IMR-90 (cell line): ENCODE data around the gene JAK1. TPM values are rescaled to one million over a fixed set of nuclear protein-coding genes. Genes with fewer than 3 reads are reported as not detected.

ENCODE experiments used
- ATAC-seq: fragments of 200-7000 bp; cut with Tn5 transposase; 2 replicates; pipeline ENCODE4 v1.9.1; 2020; ENCODE audit warnings: low read depth, mild to moderate bottlenecking, moderate library complexity
- BruUV-seq: library from RNA; stranded (reverse); fragments of 400-500 nt; replicated peaks from 2 replicates; lab custom pipeline; 2021; lab: Mats Ljungman, UMichigan
- CTCF ChIA-PET: fragments of 300-600 bp; formaldehyde crosslinking; extraction: SDS; loops from one replicate; lab custom pipeline; 2021; ENCODE audit warnings: antibody characterized with exemption; lab: Yijun Ruan, JAX
- POLR2A ChIA-PET: fragments of 300-600 bp; sonication (Branson Sonifier 250); formaldehyde crosslinking; loops from one replicate; lab custom pipeline; 2022; ENCODE audit warnings: antibody characterized with exemption; ENCODE audit not compliant: unreplicated experiment; lab: Charles Lee
- DNase-seq: peaks from one replicate; pipeline ENCODE4 v3.0.0; 2013
- H2AFZ ChIP-seq: replicated peaks from 2 replicates; pipeline ENCODE3; 2013; ENCODE audit warnings: low read length, mild to moderate bottlenecking; ENCODE audit not compliant: poor library complexity
- H2AK5ac ChIP-seq: 2 replicates; pipeline ENCODE4 v1.6.1; 2013; ENCODE audit warnings: low read depth, low read length, inconsistent platforms
- H2AK9ac ChIP-seq: replicated peaks from 2 replicates; pipeline ENCODE3; 2013; ENCODE audit warnings: mild to moderate bottlenecking, low read depth, low read length, moderate library complexity; ENCODE audit not compliant: poor library complexity
- H2BK120ac ChIP-seq: 2 replicates; pipeline ENCODE4 v1.6.1; 2013; ENCODE audit warnings: low read depth, low read length, inconsistent platforms
- H2BK15ac ChIP-seq: 3 replicates; pipeline ENCODE4 v1.6.1; 2013; ENCODE audit warnings: low read depth, low read length, inconsistent platforms
- H2BK20ac ChIP-seq: 2 replicates; pipeline ENCODE4 v1.6.1; 2013; ENCODE audit warnings: low read depth, mild to moderate bottlenecking, inconsistent platforms, low read length, moderate library complexity
- H2BK5ac ChIP-seq: 2 replicates; pipeline ENCODE4 v1.6.1; 2013; ENCODE audit warnings: mild to moderate bottlenecking, low read depth, low read length, inconsistent platforms; ENCODE audit not compliant: poor library complexity, severe bottlenecking
- H3K14ac ChIP-seq: replicated peaks from 2 replicates; pipeline ENCODE4 v1.6.1; 2013; ENCODE audit warnings: low read depth, low read length, inconsistent platforms
- H3K18ac ChIP-seq: 2 replicates; pipeline ENCODE4 v1.6.1; 2013; ENCODE audit warnings: low read depth, low read length, control low read depth
- H3K23ac ChIP-seq: 2 replicates; pipeline ENCODE4 v1.6.1; 2013; ENCODE audit warnings: low read depth, low read length, inconsistent platforms
- H3K27ac ChIP-seq: 2 replicates; pipeline ENCODE4 v1.5.1; 2013; ENCODE audit warnings: mild to moderate bottlenecking, control low read depth, low read length; ENCODE audit not compliant: insufficient read depth
- H3K27me3 ChIP-seq: 2 replicates; pipeline ENCODE4 v1.6.1; 2013; ENCODE audit warnings: low read length; ENCODE audit not compliant: control insufficient read depth, insufficient read depth
- H3K36me3 ChIP-seq: 2 replicates; pipeline ENCODE4 v1.6.1; 2013; ENCODE audit warnings: low read length, mixed read lengths; ENCODE audit not compliant: control insufficient read depth, insufficient read depth
- H3K4ac ChIP-seq: 2 replicates; pipeline ENCODE4 v1.6.1; 2013; ENCODE audit warnings: low read depth, low read length, inconsistent platforms
- H3K4me1 ChIP-seq: 2 replicates; pipeline ENCODE4 v1.6.1; 2013; ENCODE audit warnings: low read length, mixed read lengths; ENCODE audit not compliant: control insufficient read depth, insufficient read depth
- H3K4me2 ChIP-seq: 2 replicates; pipeline ENCODE4 v1.6.1; 2013; ENCODE audit warnings: low read depth, mild to moderate bottlenecking, control low read depth, low read length, moderate library complexity
- H3K4me3 ChIP-seq: 2 replicates; pipeline ENCODE4 v1.5.1; 2013; ENCODE audit warnings: low read depth, mild to moderate bottlenecking, control low read depth, low read length, moderate library complexity; ENCODE audit not compliant: insufficient read depth
- H3K56ac ChIP-seq: 2 replicates; pipeline ENCODE4 v1.6.1; 2013; ENCODE audit warnings: low read length, inconsistent platforms; ENCODE audit not compliant: insufficient read depth; ENCODE audit errors: extremely low read depth
- H3K79me1 ChIP-seq, 2 experiments: 2 replicates each; pipeline ENCODE4 v1.6.1; 2013; ENCODE audit warnings: low read length in 2 of 2, inconsistent platforms in 1 of 2, low read depth in 1 of 2
- H3K9ac ChIP-seq: 2 replicates; pipeline ENCODE4 v1.6.1; 2013; ENCODE audit warnings: low read depth, low read length, control low read depth
- H3K9me1 ChIP-seq: 2 replicates; pipeline ENCODE4 v1.6.1; 2013; ENCODE audit warnings: low read length, inconsistent platforms; ENCODE audit not compliant: insufficient read depth
- H3K9me3 ChIP-seq: 2 replicates; pipeline ENCODE4 v1.6.1; 2013; ENCODE audit warnings: low read length; ENCODE audit not compliant: control insufficient read depth, insufficient read depth
- H4K20me1 ChIP-seq: 2 replicates; pipeline ENCODE4 v1.6.1; 2013; ENCODE audit warnings: low read length, inconsistent platforms; ENCODE audit not compliant: insufficient read depth
- H4K5ac ChIP-seq: 2 replicates; pipeline ENCODE4 v1.6.1; 2013; ENCODE audit warnings: mild to moderate bottlenecking, low read depth, low read length, control low read depth
- H4K8ac ChIP-seq, 2 experiments: 2 replicates each; pipeline ENCODE4 v1.6.1; 2013; ENCODE audit warnings: low read depth in 2 of 2, low read length in 2 of 2, control low read depth in 1 of 2, inconsistent platforms in 1 of 2
- H4K91ac ChIP-seq: 2 replicates; pipeline ENCODE4 v1.6.1; 2013; ENCODE audit warnings: low read depth, low read length, inconsistent platforms; ENCODE audit not compliant: insufficient read depth
- BHLHE40 ChIP-seq: fragments of 150-350 bp; IDR thresholded peaks from 2 replicates; pipeline ENCODE4 v1.6.1; 2016; ENCODE audit warnings: mild to moderate bottlenecking, low read depth, low read length
- CEBPB ChIP-seq: IDR thresholded peaks from 2 replicates; pipeline ENCODE4 v1.6.1; 2012; ENCODE audit warnings: low read depth, low read length, improper control_type of control experiment
- CHD1 ChIP-seq: IDR thresholded peaks from 2 replicates; pipeline ENCODE4 v1.6.1; 2012; ENCODE audit warnings: low read depth, low read length, improper control_type of control experiment
- CTCF ChIP-seq: conservative IDR thresholded peaks from 2 replicates; pipeline ENCODE4 v1.5.1; 2012; ENCODE audit warnings: mild to moderate bottlenecking, low read depth, low read length, improper control_type of control experiment
- ELK1 ChIP-seq: fragments of 150-350 bp; IDR thresholded peaks from 2 replicates; pipeline ENCODE4 v1.6.1; 2016; ENCODE audit warnings: low read depth, mild to moderate bottlenecking, low read length, moderate library complexity, borderline replicate concordance
- FOS ChIP-seq: fragments of 150-350 bp; IDR thresholded peaks from 2 replicates; pipeline ENCODE4 v1.6.1; 2016; ENCODE audit warnings: low read depth, low read length
- MAFK ChIP-seq: IDR thresholded peaks from 2 replicates; pipeline ENCODE4 v1.6.1; 2012; ENCODE audit warnings: low read depth, low read length, improper control_type of control experiment
- MAZ ChIP-seq: IDR thresholded peaks from 2 replicates; pipeline ENCODE4 v1.6.1; 2012; ENCODE audit warnings: low read depth, mild to moderate bottlenecking, low read length, improper control_type of control experiment, moderate library complexity, borderline replicate concordance
- MXI1 ChIP-seq: IDR thresholded peaks from 2 replicates; pipeline ENCODE4 v1.6.1; 2012; ENCODE audit warnings: low read depth, mild to moderate bottlenecking, low read length, moderate library complexity, borderline replicate concordance
- NFE2L2 ChIP-seq: fragments of 150-350 bp; IDR thresholded peaks from 2 replicates; pipeline ENCODE4 v1.6.1; 2016; ENCODE audit warnings: low read depth, mild to moderate bottlenecking, low read length
- POLR2A ChIP-seq: IDR thresholded peaks from 2 replicates; pipeline ENCODE4 v1.6.1; 2012; ENCODE audit warnings: mild to moderate bottlenecking, low read depth, low read length
- RAD21 ChIP-seq: IDR thresholded peaks from 2 replicates; pipeline ENCODE4 v1.6.1; 2012; ENCODE audit warnings: low read length, improper control_type of control experiment
- RCOR1 ChIP-seq: IDR thresholded peaks from 2 replicates; pipeline ENCODE4 v1.6.1; 2012; ENCODE audit warnings: mild to moderate bottlenecking, low read length, improper control_type of control experiment; ENCODE audit not compliant: insufficient replicate concordance
- RFX5 ChIP-seq: IDR thresholded peaks from 2 replicates; pipeline ENCODE4 v1.8.0; 2012; ENCODE audit warnings: low read depth, mild to moderate bottlenecking, low read length, moderate library complexity
- SMC3 ChIP-seq: fragments of 150-350 bp; IDR thresholded peaks from 2 replicates; pipeline ENCODE4 v1.6.1; 2016; ENCODE audit warnings: low read depth, mild to moderate bottlenecking, antibody characterized with exemption, low read length, moderate library complexity
- USF2 ChIP-seq: fragments of 150-350 bp; IDR thresholded peaks from 2 replicates; pipeline ENCODE4 v1.6.1; 2017; ENCODE audit warnings: mild to moderate bottlenecking, antibody characterized with exemption, low read length, low read depth
- WGBS, 2 experiments: methylation state at CpG; one replicate each; pipeline versions ENCODE4 v1.1.5 to v1.1.7; 2013; ENCODE audit warnings: missing lambda C conversion rate in 2 of 2; ENCODE audit not compliant: insufficient read length in 1 of 2; ENCODE audit errors: extremely low coverage in 2 of 2; 5-methylcytosine and 5-hydroxymethylcytosine counted together
- dilution Hi-C: fragments of 300-500 bp; cut with HindIII; formaldehyde crosslinking; loops from one replicate; pipeline ENCODE4 v1.14.3; 2018; ENCODE audit warnings: low sequenced_read_pairs; ENCODE audit not compliant: unreplicated experiment
- in situ Hi-C: fragments of 300-500 bp; cut with MboI; formaldehyde crosslinking; loops from 3 replicates; pipeline ENCODE4 v1.14.3; 2019; ENCODE audit warnings: low sequenced_read_pairs, inconsistent platforms, mixed read lengths
- intact Hi-C: fragments of 100-400 bp; cut with micrococcal nuclease; formaldehyde crosslinking; loops from 2 replicates; pipeline ENCODE4 v1.10.0; 2022
- polyA plus RNA-seq, 3 experiments: library from polyadenylated mRNA; depleted of rRNA; stranded (reverse); fragments of >200 nt; gene quantifications; 2 replicates each; pipeline ENCODE4 v1.2.3, GENCODE V29; 2012; ENCODE audit warnings: low replicate concordance in 1 of 3
- total RNA-seq: library from RNA; depleted of rRNA; stranded (reverse); fragments of >200 nt; gene quantifications from 2 replicates; pipeline ENCODE4 v1.2.3, GENCODE V29; 2012

Gene JAK1
- total and polyA plus RNA-seq, 2 of the 4 experiments (the other 2 are of a cell fraction): 76.9 to 103 TPM

- no TSS peak for BruUV-seq
- H4K20me1 ChIP-seq: peaks cover 39% of the 10 kb centered on the region
These were observed 80.7 kb downstream of the JAK1 start for GRCh38 chr1:64885648-64886047.

More at GRCh38 chr1:64885648-64886047, 80.7 kb downstream of the JAK1 start:
- no peak overlapping the region for H2AFZ ChIP-seq
- H3K56ac ChIP-seq: no peak overlapping the region
- H3K27ac ChIP-seq: no peak overlapping the region
- H3K36me3 ChIP-seq: peaks cover 7% of the 10 kb centered on the region
- no peak overlapping the region for H2AK5ac ChIP-seq
- intact Hi-C loops: loop anchor here (5.0 to 10.0 kb wide), 2 partner anchors 47 to 799 kb away; no protein-coding TSS in a partner anchor
- H2BK20ac ChIP-seq: no peak overlapping the region
- H3K9ac ChIP-seq: no peak overlapping the region
- no peaks in the 10 kb centered on the region for H3K4me1 ChIP-seq
- no peak overlapping the region for H4K5ac ChIP-seq
- TF ChIP-seq BHLHE40 (no peak), FOS (no peak), CEBPB (no peak), MAFK (no peak), RFX5 (no peak), SMC3 (no peak), POLR2A (no peak), CHD1 (no peak), RAD21 (no peak), USF2 (no peak), RCOR1 (no peak), MXI1 (no peak), CTCF (no peak), ELK1 (no peak), MAZ (no peak), NFE2L2 (no peak)
- H4K91ac ChIP-seq: no peak overlapping the region
- H3K18ac ChIP-seq: no peak overlapping the region
- WGBS, 2 experiments: no CpG with 5 or more reads among the region's 6 CpGs
- peaks cover 16% of the 10 kb centered on the region for H3K9me1 ChIP-seq
- no peak overlapping the region for H3K4me3 ChIP-seq
- H3K9me3 ChIP-seq: no peaks in the 10 kb centered on the region
- H3K14ac ChIP-seq: no peak overlapping the region
- no peaks in the 10 kb centered on the region for H3K27me3 ChIP-seq
- dilution Hi-C loops: no loop called here
- DNase-seq (no peak), ATAC-seq (no peak)
- peaks cover 13 to 51% of the 10 kb centered on the region in 2 experiments for H3K79me1 ChIP-seq
- H3K23ac ChIP-seq: no peak overlapping the region
- ChIA-PET CTCF (interaction anchor here (0.7 kb wide), 1 partner anchor 51 kb away, joined by 4 read pairs; no protein-coding TSS in a partner anchor), POLR2A (no interaction called here)
- H2BK15ac ChIP-seq: no peak overlapping the region
- in situ Hi-C loops: no loop called here
- H3K4me2 ChIP-seq: no peak overlapping the region
- no peak overlapping the region for H4K8ac ChIP-seq
- no peak overlapping the region for H2AK9ac ChIP-seq
- H2BK120ac ChIP-seq: no peak overlapping the region
- no peak overlapping the region for H2BK5ac ChIP-seq
- H3K4ac ChIP-seq: no peak overlapping the region
